GM12891 (cell line): Measurements from ENCODE around the gene DOCK2.
"Not testable (repeated sequence)": the region's sequence is repeated elsewhere in the genome, so short reads cannot be mapped to it uniquely, and the experiment has no call there.

Experiments used
- DNase-seq: peaks from one replicate; pipeline ENCODE4 v3.0.0; 2011; ENCODE audit warnings: low spot score; ENCODE audit not compliant: insufficient read length
- FAIRE-seq: peaks from 2 replicates; lab custom pipeline; 2011; peaks lifted over from hg19 to GRCh38; lab: Jason Lieb, UNC
- PAX5 ChIP-seq: IDR thresholded peaks from 2 replicates; pipeline ENCODE4 v1.6.1; 2011; ENCODE audit warnings: low read length, moderate library complexity, mild to moderate bottlenecking; ENCODE audit not compliant: insufficient read depth, severe bottlenecking
- POLR2A ChIP-seq: IDR thresholded peaks from 2 replicates; pipeline ENCODE4 v1.6.1; 2011; ENCODE audit warnings: low read depth, low read length, control low read depth
- POLR2AphosphoS5 ChIP-seq: IDR thresholded peaks from 2 replicates; pipeline ENCODE4 v1.6.1; 2011; ENCODE audit warnings: low read depth, low read length, control low read depth
- POU2F2 ChIP-seq: IDR thresholded peaks from 2 replicates; pipeline ENCODE4 v1.6.1; 2011; ENCODE audit warnings: low read depth, mild to moderate bottlenecking, control low read depth, low read length, moderate library complexity
- SPI1 ChIP-seq: IDR thresholded peaks from 2 replicates; pipeline ENCODE4 v1.6.1; 2011; ENCODE audit warnings: low read depth, low read length, control low read depth
- TAF1 ChIP-seq: IDR thresholded peaks from 2 replicates; pipeline ENCODE4 v1.6.1; 2011; ENCODE audit warnings: low read depth, low read length, control low read depth

Gene DOCK2

GRCh38 chr5:169939731-169940130, 302.7 kb downstream of the DOCK2 start:
- FAIRE-seq (no peak), DNase-seq (no peak)
- TF ChIP-seq POLR2A, result no peak
- TF ChIP-seq POU2F2, result no peak
- no peak for TF ChIP-seq TAF1
- TF ChIP-seq SPI1, result no peak
- no peak for TF ChIP-seq PAX5
- TF ChIP-seq POLR2AphosphoS5, result no peak

DNA sequence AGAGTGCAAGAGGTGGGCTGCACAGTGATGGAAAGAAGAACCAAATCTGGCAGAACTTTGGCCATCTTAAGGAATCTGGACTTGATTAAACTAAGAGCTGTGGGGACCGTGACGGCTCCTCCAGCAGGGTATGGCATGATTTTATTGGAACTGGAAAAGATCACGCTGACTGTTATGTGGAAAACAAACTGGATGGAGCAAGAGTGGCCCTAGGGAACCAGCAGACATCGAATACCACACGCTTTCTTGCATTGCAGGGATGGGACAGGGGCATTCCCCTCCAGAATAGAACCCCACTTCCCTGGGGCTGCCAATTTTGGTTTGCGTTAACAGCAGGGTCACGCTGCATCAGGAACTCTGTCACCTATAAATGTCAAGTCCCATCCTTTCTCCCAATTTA, 304.5 kb downstream of the DOCK2 start:
- no peak for DNase-seq
- TF ChIP-seq POU2F2 (no peak), POLR2AphosphoS5 (no peak), PAX5 (no peak), SPI1 (no peak), POLR2A (no peak), TAF1 (no peak)
- no peak for FAIRE-seq

GRCh38 chr5:169942181-169942580, 305.1 kb downstream of the DOCK2 start:
- DNase-seq (no peak), FAIRE-seq (no peak)
- TF ChIP-seq POU2F2 (no peak), POLR2A (no peak), PAX5 (no peak), POLR2AphosphoS5 (no peak), TAF1 (no peak), SPI1 (no peak)

DNA sequence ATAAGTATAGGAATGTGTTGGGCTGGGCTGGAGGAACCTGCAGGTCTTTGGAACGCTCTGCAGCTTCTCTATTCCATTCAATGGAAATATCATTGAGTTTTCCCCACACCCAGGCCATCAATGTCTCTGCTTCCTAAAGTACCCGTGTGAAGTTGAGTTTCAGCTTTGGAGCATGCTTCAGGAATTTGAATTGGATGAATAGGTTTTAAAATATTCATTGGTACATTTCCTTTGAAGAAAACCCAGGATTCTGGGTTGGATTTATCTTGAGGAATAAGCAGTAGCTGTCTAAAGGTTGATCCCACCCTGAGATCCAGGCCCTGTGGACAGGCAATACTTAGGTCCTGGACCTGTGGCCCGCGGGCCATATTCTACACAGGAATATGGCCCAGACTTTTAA, 306.0 kb downstream of the DOCK2 start:
- no peak for DNase-seq
- no peak for FAIRE-seq
- no peak for TF ChIP-seq TAF1
- no peak for TF ChIP-seq PAX5
- no peak for TF ChIP-seq POLR2AphosphoS5
- no peak for TF ChIP-seq SPI1
- TF ChIP-seq POLR2A, result no peak
- no peak for TF ChIP-seq POU2F2

DNA sequence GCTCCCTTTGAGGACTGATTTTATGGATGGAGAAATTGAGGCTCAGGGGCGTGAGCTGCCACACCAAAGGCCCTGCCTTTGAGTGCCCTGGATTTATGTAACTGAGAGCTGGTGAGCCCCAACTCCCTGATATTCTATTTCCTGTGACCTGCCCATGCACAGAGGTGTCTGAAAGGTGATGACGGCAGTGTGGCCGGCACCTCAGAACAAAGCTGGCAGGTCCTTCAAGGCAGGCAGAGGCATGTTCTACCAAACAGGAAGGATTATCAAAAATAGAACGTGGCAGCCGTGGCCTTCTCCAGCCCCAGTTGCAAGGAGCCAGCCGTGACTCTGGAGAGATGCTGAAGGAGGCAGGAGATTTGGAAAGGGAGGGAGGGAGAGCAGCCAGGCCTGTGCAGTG, 307.0 kb downstream of the DOCK2 start:
- no peak for DNase-seq
- FAIRE-seq, result no peak
- no peak for TF ChIP-seq POLR2AphosphoS5
- TF ChIP-seq SPI1, result no peak
- no peak for TF ChIP-seq PAX5
- no peak for TF ChIP-seq TAF1
- no peak for TF ChIP-seq POU2F2
- TF ChIP-seq POLR2A, result no peak

GRCh38 chr5:169944922-169945680, 308.0 kb downstream of the DOCK2 start:
- TF ChIP-seq POU2F2 (no peak), POLR2AphosphoS5 (no peak), TAF1 (no peak), POLR2A (no peak), PAX5 (no peak), SPI1 (no peak)
- FAIRE-seq, result peak; percentile 35
- no peak for DNase-seq

GRCh38 chr5:169945831-169946261, 308.8 kb downstream of the DOCK2 start:
- FAIRE-seq (no peak), DNase-seq (no peak)
- TF ChIP-seq POLR2AphosphoS5 (no peak), TAF1 (no peak), PAX5 (no peak), SPI1 (no peak), POU2F2 (no peak), POLR2A (no peak)

DNA sequence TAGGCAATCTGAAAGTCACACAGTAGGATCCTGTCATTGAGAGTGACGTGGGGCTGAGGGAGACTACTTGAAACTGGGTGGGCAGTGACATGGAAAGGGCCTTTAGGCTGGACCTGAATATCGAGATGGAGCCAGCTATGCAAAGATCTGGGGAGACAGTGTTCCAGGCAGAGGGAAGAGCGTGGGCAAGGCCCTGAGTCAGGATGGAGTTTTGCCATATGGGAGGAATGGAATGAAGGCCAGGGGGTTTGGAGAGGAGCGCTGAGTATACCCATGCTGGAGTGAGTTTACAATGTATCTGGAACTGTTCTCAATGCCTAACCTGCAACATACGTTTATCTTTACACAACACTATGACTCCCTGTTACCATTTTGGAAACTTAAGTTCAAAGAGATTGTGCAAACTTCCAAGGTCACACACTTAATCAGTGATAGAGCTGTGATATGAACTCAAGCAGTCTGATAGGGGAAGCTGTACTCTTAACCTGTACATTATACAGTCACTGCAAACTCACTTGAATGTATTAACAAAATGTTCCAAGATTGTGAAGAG, 309.7 kb downstream of the DOCK2 start:
- FAIRE-seq (no peak), DNase-seq (no peak)
- TF ChIP-seq POU2F2 (no peak), POLR2AphosphoS5 (no peak), PAX5 (no peak), SPI1 (no peak), POLR2A (no peak), TAF1 (no peak)

- no peak for FAIRE-seq
- TF ChIP-seq POLR2AphosphoS5 (no peak), POLR2A (no peak), POU2F2 (no peak), TAF1 (no peak), SPI1 (no peak), PAX5 (no peak)
Measured at GRCh38 chr5:169950333-169950732, 313.3 kb downstream of the DOCK2 start.

GRCh38 chr5:169953196-169953595, 316.1 kb downstream of the DOCK2 start:
- DNase-seq, FAIRE-seq: not testable (repeated sequence)

More at GRCh38 chr5:169950333-169950732, 313.3 kb downstream of the DOCK2 start:
- DNase-seq, result no peak
